SIG-M5 treated with dmso at 0.1 percent for 504 hours (cell line): ENCODE measurements around the gene TM4SF4.
A peak's percentile ranks its signal among the peaks of the same experiment; 100 is the strongest.

Experiments
- DNase-seq: peaks from one replicate; lab custom pipeline; 2025; ENCODE audit not compliant: unreplicated experiment; lab: John Stamatoyannopoulos, UW

The TM4SF4 gene

GRCh38 chr3:149547413-149547812 is 72.9 kb downstream of the TM4SF4 start:
- DNase-seq = no peak

GRCh38 chr3:149547954-149548668 is 73.6 kb downstream of the TM4SF4 start:
- DNase-seq = peak; percentile 10

- no peak for DNase-seq
Measured at GRCh38 chr3:149548669-149549065, 74.2 kb downstream of the TM4SF4 start.

- no peak for DNase-seq
Measured at GRCh38 chr3:149551500-149551899, 77.0 kb downstream of the TM4SF4 start.

GRCh38 chr3:149552700-149553099 is 78.2 kb downstream of the TM4SF4 start:
- DNase-seq = no peak
